Activated naive CD4-positive, alpha-beta T cell treated with anti-CD3 and anti-CD28 coated beads for 36 hours (primary cell): Measurements from ENCODE around the gene PURA. TPM values are rescaled to one million over a fixed set of nuclear protein-coding genes. Genes with fewer than 3 reads are reported as not detected.

ENCODE experiments used
- CTCF ChIA-PET: fragments of 350-600 bp; sonication (Branson Sonifier 250); formaldehyde crosslinking; loops from one replicate; lab custom pipeline; 2021; ENCODE audit warnings: antibody characterized with exemption; lab: Charles Lee
- DNase-seq: peaks from one replicate; pipeline ENCODE4 v3.0.0-alpha.2; 2020
- H3K27ac Mint-ChIP-seq: one replicate; pipeline ENCODE4 v1.8.0; 2021; ENCODE audit warnings: mild to moderate bottlenecking, mixed read lengths
- H3K27me3 Mint-ChIP-seq: one replicate; pipeline ENCODE4 v1.8.0; 2021; ENCODE audit warnings: low read depth, mixed read lengths
- H3K36me3 Mint-ChIP-seq: one replicate; pipeline ENCODE4 v1.8.0; 2021; ENCODE audit warnings: low read depth, mixed read lengths
- H3K4me1 Mint-ChIP-seq: one replicate; pipeline ENCODE4 v1.8.0; 2021; ENCODE audit warnings: low read depth, mixed read lengths
- H3K4me3 Mint-ChIP-seq: one replicate; pipeline ENCODE4 v1.8.0; 2021; ENCODE audit warnings: mild to moderate bottlenecking, moderate library complexity, mixed read lengths
- H3K9me3 Mint-ChIP-seq: one replicate; pipeline ENCODE4 v1.8.0; 2021; ENCODE audit warnings: mixed read lengths
- intact Hi-C: fragments of 100-400 bp; cut with micrococcal nuclease; formaldehyde crosslinking; loops from one replicate; pipeline ENCODE4 v1.15.1; 2023
- total RNA-seq, 2 experiments: library from RNA; stranded (reverse); gene quantifications; one replicate each; pipeline ENCODE4 v1.2.3, GENCODE V29; 2021

PURA gene
- total RNA-seq, 2 experiments from 2014 or later: 9.0 to 10.3 TPM

GRCh38 chr5:140142246-140142645 lies 28.3 kb downstream of the PURA start:
- Mint-ChIP-seq H3K9me3 (no peaks in the 10 kb centered on the region), H3K4me1 (peaks cover 15% of the 10 kb centered on the region), H3K36me3 (no peaks in the 10 kb centered on the region), H3K4me3 (no peak overlapping the region), H3K27ac (no peak overlapping the region), H3K27me3 (peaks cover 18% of the 10 kb centered on the region)
- CTCF ChIA-PET: interaction anchor here (0.6 to 6.6 kb wide), 10 partner anchors 10 to 243 kb away, joined by 3 to 80 read pairs (median 4); no protein-coding TSS in a partner anchor
- DNase-seq: no peak
- intact Hi-C loops: loop anchor here (10.0 kb wide), 1 partner anchor 903 kb away; no protein-coding TSS in a partner anchor

- no peaks in the 10 kb centered on the region for H3K9me3 Mint-ChIP-seq
- H3K4me1 Mint-ChIP-seq: peaks cover 15% of the 10 kb centered on the region
- peaks cover 19% of the 10 kb centered on the region for H3K27me3 Mint-ChIP-seq
- H3K4me3 Mint-ChIP-seq: no peak overlapping the region
- DNase-seq: no peak
- H3K36me3 Mint-ChIP-seq: no peaks in the 10 kb centered on the region
- CTCF ChIA-PET: interaction anchor here (0.6 to 6.6 kb wide), 11 partner anchors 8 to 209 kb away, joined by 3 to 80 read pairs (median 24); no protein-coding TSS in a partner anchor
- intact Hi-C loops: loop anchor here (10.0 kb wide), 1 partner anchor 902 kb away; no protein-coding TSS in a partner anchor
- H3K27ac Mint-ChIP-seq: no peak overlapping the region
Measured at GRCh38 chr5:140142856-140143255, 28.9 kb downstream of the PURA start.

GRCh38 chr5:140143521-140144258 lies 29.8 kb downstream of the PURA start:
- CTCF ChIA-PET: interaction anchor here (0.7 to 6.6 kb wide), 21 partner anchors 9 to 208 kb away, joined by 3 to 80 read pairs (median 6); partner anchors contain the start of gene NRG2
- Mint-ChIP-seq H3K4me1 (peaks cover 15% of the 10 kb centered on the region), H3K27me3 (peaks cover 20% of the 10 kb centered on the region), H3K27ac (no peak overlapping the region), H3K9me3 (no peaks in the 10 kb centered on the region), H3K36me3 (no peaks in the 10 kb centered on the region), H3K4me3 (no peak overlapping the region)
- intact Hi-C loops: loop anchor here (1.0 to 10.0 kb wide), 4 partner anchors 14 to 901 kb away; partner anchors contain the start of gene PURA
- DNase-seq: no peak

GRCh38 chr5:140145256-140145655 lies 31.3 kb downstream of the PURA start:
- peak overlapping the region; percentile 52 for H3K4me3 Mint-ChIP-seq
- H3K27me3 Mint-ChIP-seq: peaks cover 20% of the 10 kb centered on the region
- CTCF ChIA-PET: interaction anchor here (0.6 to 6.6 kb wide), 22 partner anchors 11 to 176 kb away, joined by 3 to 80 read pairs (median 8); partner anchors contain the start of gene NRG2
- H3K27ac Mint-ChIP-seq: no peak overlapping the region
- H3K4me1 Mint-ChIP-seq: peaks cover 15% of the 10 kb centered on the region
- DNase-seq: no peak
- no peaks in the 10 kb centered on the region for H3K36me3 Mint-ChIP-seq
- intact Hi-C loops: loop anchor here (10.0 kb wide), 1 partner anchor 900 kb away; no protein-coding TSS in a partner anchor
- no peaks in the 10 kb centered on the region for H3K9me3 Mint-ChIP-seq

- H3K27me3 Mint-ChIP-seq: peaks cover 20% of the 10 kb centered on the region
- no peaks in the 10 kb centered on the region for H3K36me3 Mint-ChIP-seq
- intact Hi-C loops: loop anchor here (1.0 to 10.0 kb wide), 2 partner anchors 211 to 899 kb away; no protein-coding TSS in a partner anchor
- peak overlapping the region; percentile 52 for H3K4me3 Mint-ChIP-seq
- H3K4me1 Mint-ChIP-seq: peaks cover 15% of the 10 kb centered on the region
- H3K27ac Mint-ChIP-seq: no peak overlapping the region
- CTCF ChIA-PET: interaction anchor here (0.6 to 6.6 kb wide), 20 partner anchors 11 to 198 kb away, joined by 3 to 80 read pairs (median 6); no protein-coding TSS in a partner anchor
- no peaks in the 10 kb centered on the region for H3K9me3 Mint-ChIP-seq
- DNase-seq: peak; percentile 64
Measured at GRCh38 chr5:140145818-140146522, 32.1 kb downstream of the PURA start.

- no peak overlapping the region for H3K27ac Mint-ChIP-seq
- no peaks in the 10 kb centered on the region for H3K9me3 Mint-ChIP-seq
- H3K27me3 Mint-ChIP-seq: peaks cover 20% of the 10 kb centered on the region
- intact Hi-C loops: loop anchor here (1.0 to 10.0 kb wide), 2 partner anchors 211 to 898 kb away; no protein-coding TSS in a partner anchor
- H3K4me1 Mint-ChIP-seq: peaks cover 15% of the 10 kb centered on the region
- no peak for DNase-seq
- CTCF ChIA-PET: interaction anchor here (1.0 to 6.6 kb wide), 13 partner anchors 10 to 197 kb away, joined by 3 to 80 read pairs (median 4); partner anchors contain the start of gene PURA
- peak overlapping the region; percentile 34 for H3K4me3 Mint-ChIP-seq
- no peaks in the 10 kb centered on the region for H3K36me3 Mint-ChIP-seq
Measured at GRCh38 chr5:140146523-140146842, 32.6 kb downstream of the PURA start.

GRCh38 chr5:140147460-140147859 lies 33.6 kb downstream of the PURA start:
- Mint-ChIP-seq H3K4me3 (no peak overlapping the region), H3K27me3 (peaks cover 20% of the 10 kb centered on the region)
- CTCF ChIA-PET: interaction anchor here (0.6 to 6.6 kb wide), 8 partner anchors 9 to 196 kb away, joined by 3 to 80 read pairs (median 4); partner anchors contain the start of gene PURA

GRCh38 chr5:140148508-140148907 lies 34.6 kb downstream of the PURA start:
- Mint-ChIP-seq H3K4me1 (peaks cover 15% of the 10 kb centered on the region), H3K27ac (no peak overlapping the region), H3K36me3 (no peaks in the 10 kb centered on the region), H3K4me3 (no peak overlapping the region), H3K9me3 (no peaks in the 10 kb centered on the region), H3K27me3 (peaks cover 20% of the 10 kb centered on the region)
- CTCF ChIA-PET: interaction anchor here (5.7 kb wide), 1 partner anchor 8 kb away, joined by 79 read pairs; no protein-coding TSS in a partner anchor
- intact Hi-C loops: loop anchor here (10.0 kb wide), 1 partner anchor 896 kb away; no protein-coding TSS in a partner anchor
- no peak for DNase-seq

More at GRCh38 chr5:140147460-140147859, 33.6 kb downstream of the PURA start:
- H3K9me3 Mint-ChIP-seq: no peaks in the 10 kb centered on the region
- no peak for DNase-seq
- intact Hi-C loops: loop anchor here (10.0 kb wide), 1 partner anchor 897 kb away; no protein-coding TSS in a partner anchor
- H3K4me1 Mint-ChIP-seq: peaks cover 15% of the 10 kb centered on the region
- no peak overlapping the region for H3K27ac Mint-ChIP-seq
- H3K36me3 Mint-ChIP-seq: no peaks in the 10 kb centered on the region

- Mint-ChIP-seq H3K4me3 (no peak overlapping the region), H3K4me1 (peaks cover 8% of the 10 kb centered on the region), H3K27ac (no peak overlapping the region), H3K27me3 (peaks cover 14% of the 10 kb centered on the region), H3K36me3 (no peaks in the 10 kb centered on the region), H3K9me3 (no peaks in the 10 kb centered on the region)
- intact Hi-C loops: loop anchor here (10.0 kb wide), 1 partner anchor 305 kb away; no protein-coding TSS in a partner anchor
- CTCF ChIA-PET: no interaction called here
- no peak for DNase-seq
Measured at GRCh38 chr5:140150201-140150600, 36.3 kb downstream of the PURA start.

- Mint-ChIP-seq H3K4me3 (no peak overlapping the region), H3K27me3 (peaks cover 9% of the 10 kb centered on the region), H3K9me3 (no peaks in the 10 kb centered on the region), H3K27ac (no peak overlapping the region), H3K36me3 (no peaks in the 10 kb centered on the region), H3K4me1 (no peaks in the 10 kb centered on the region)
- intact Hi-C loops: loop anchor here (10.0 kb wide), 1 partner anchor 307 kb away; no protein-coding TSS in a partner anchor
- DNase-seq: no peak
- CTCF ChIA-PET: interaction anchor here (1.0 kb wide), 1 partner anchor 12 kb away, joined by 3 read pairs; no protein-coding TSS in a partner anchor
Measured at GRCh38 chr5:140151144-140152021, 37.5 kb downstream of the PURA start.
